DOHH2 (cell line): ENCODE measurements around the gene HSBP1L1.

Source experiments
- H3F3A ChIP-seq: fragments of 200-600 bp; sonication (generic), shearing (Covaris generic); 2 replicates; pipeline ENCODE4 v1.6.0; 2016; ENCODE audit warnings: antibody characterized with exemption, mild to moderate bottlenecking; ENCODE audit not compliant: control insufficient read depth, insufficient read depth
- H3K27ac ChIP-seq: fragments of 200-600 bp; sonication (generic); 2 replicates; pipeline ENCODE4 v1.5.1; 2014; ENCODE audit warnings: low read depth, mild to moderate bottlenecking, low read length, moderate library complexity
- H3K27me3 ChIP-seq: fragments of 200-600 bp; sonication (generic); 2 replicates; pipeline ENCODE4 v1.6.1; 2014; ENCODE audit warnings: mild to moderate bottlenecking, low read length, mixed read lengths; ENCODE audit not compliant: control insufficient read depth
- H3K36me3 ChIP-seq: fragments of 200-600 bp; sonication (generic); 2 replicates; pipeline ENCODE4 v1.6.1; 2014; ENCODE audit warnings: mild to moderate bottlenecking, low read length, moderate library complexity, mixed read lengths; ENCODE audit not compliant: control insufficient read depth
- H3K4me1 ChIP-seq: fragments of 200-600 bp; sonication (generic); 2 replicates; pipeline ENCODE4 v1.6.1; 2014; ENCODE audit warnings: mild to moderate bottlenecking, low read length, mixed read lengths; ENCODE audit not compliant: control insufficient read depth
- H3K4me2 ChIP-seq: fragments of 200-600 bp; sonication (generic); 2 replicates; pipeline ENCODE4 v1.6.0; 2014; ENCODE audit warnings: mild to moderate bottlenecking, low read length, moderate library complexity
- H3K4me3 ChIP-seq: fragments of 200-600 bp; sonication (generic); 2 replicates; pipeline ENCODE4 v1.5.1; 2014; ENCODE audit warnings: mild to moderate bottlenecking, low read length, mixed read lengths
- H3K79me2 ChIP-seq: fragments of 200-600 bp; sonication (generic); 2 replicates; pipeline ENCODE4 v1.6.1; 2014; ENCODE audit warnings: mild to moderate bottlenecking, low read length, mixed read lengths; ENCODE audit not compliant: control insufficient read depth
- H3K9me2 ChIP-seq: fragments of 200-600 bp; sonication (generic); replicated peaks from 2 replicates; pipeline ENCODE4 v1.6.1; 2014; ENCODE audit warnings: mild to moderate bottlenecking, low read length, mixed read lengths; ENCODE audit not compliant: control insufficient read depth
- H3K9me3 ChIP-seq: fragments of 200-600 bp; sonication (generic); 2 replicates; pipeline ENCODE4 v1.6.1; 2014; ENCODE audit warnings: antibody characterized with exemption, low read length, mixed read lengths; ENCODE audit not compliant: control insufficient read depth, insufficient read depth
- H4K20me1 ChIP-seq: fragments of 200-600 bp; sonication (generic); 2 replicates; pipeline ENCODE4 v1.6.0; 2014; ENCODE audit warnings: low read depth, mild to moderate bottlenecking, antibody characterized with exemption, low read length, moderate library complexity; ENCODE audit not compliant: control insufficient read depth, insufficient read depth
- CTCF ChIP-seq: fragments of 200-600 bp; sonication (generic); IDR thresholded peaks from one replicate; pipeline ENCODE4 v1.5.1; 2014; ENCODE audit warnings: antibody characterized with exemption, mild to moderate bottlenecking, low read depth, low read length; ENCODE audit not compliant: poor library complexity, severe bottlenecking
- EZH2phosphoT487 ChIP-seq: fragments of 200-600 bp; sonication (generic); IDR thresholded peaks from 2 replicates; pipeline ENCODE4 v1.6.1; 2017; ENCODE audit warnings: borderline replicate concordance, mild to moderate bottlenecking, antibody characterized with exemption, low read length, moderate library complexity, mixed read lengths

Gene HSBP1L1

DNA sequence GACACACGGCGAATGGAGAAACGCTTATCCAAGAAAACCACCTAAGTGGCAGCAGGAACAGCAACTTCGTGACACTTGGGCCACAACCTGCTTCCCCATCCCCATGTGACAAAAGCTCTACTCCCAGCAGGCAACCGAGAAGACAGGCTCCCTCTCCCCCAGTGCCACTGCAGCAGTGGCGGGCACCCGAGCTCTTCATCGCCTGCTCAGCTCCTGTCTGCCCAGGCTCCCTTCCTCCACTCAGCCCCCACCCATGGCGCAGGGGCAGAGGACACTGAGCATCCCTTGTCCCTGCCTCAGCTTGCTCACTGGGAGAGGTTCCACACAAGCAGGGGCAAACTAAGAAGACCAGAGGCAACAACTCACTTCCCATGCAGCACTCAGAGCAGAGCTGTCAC, 35.9 kb upstream of the HSBP1L1 start:
- TF ChIP-seq EZH2phosphoT487 = no peak
- TF ChIP-seq CTCF = no peak
- Histone ChIP-seq H3K4me1 (no peaks in the 10 kb centered on the region), H3K4me2 (no peak overlapping the region), H3K27me3 (no peaks in the 10 kb centered on the region), H3K9me2 (no peaks in the 10 kb centered on the region), H3K36me3 (peaks cover 41% of the 10 kb centered on the region), H3K79me2 (peaks cover 61% of the 10 kb centered on the region), H3K4me3 (no peak overlapping the region), H3F3A (no peaks in the 10 kb centered on the region), H3K9me3 (peaks cover 21% of the 10 kb centered on the region), H4K20me1 (no peaks in the 10 kb centered on the region), H3K27ac (no peak overlapping the region)

DNA sequence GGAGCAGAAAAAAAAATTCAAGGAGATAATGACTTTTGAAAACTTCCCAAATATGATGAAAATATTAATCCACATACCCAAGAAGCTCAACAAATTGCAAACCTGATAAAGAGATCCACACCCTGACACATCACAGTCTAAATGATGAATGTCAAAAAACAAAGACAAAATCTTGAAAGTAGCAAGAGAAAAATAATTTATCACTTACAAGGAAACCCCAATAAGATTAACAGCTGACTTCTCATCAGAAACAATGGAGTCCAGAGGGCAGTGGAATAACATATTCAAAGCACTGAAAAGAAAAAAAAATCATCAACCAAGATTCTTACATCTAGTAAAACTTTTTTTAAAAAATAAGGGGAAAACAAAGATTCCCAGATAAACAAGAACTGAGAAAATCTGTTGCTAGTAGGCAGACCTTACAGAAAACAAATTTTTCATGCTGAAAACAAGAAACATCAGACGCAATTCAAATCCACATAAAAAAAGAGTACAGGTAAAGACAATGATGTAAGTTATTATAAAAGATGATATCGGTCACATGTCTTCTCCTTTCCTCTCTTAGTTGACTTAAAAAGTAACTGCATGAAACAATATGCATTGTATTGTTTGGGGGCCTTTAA, 34.3 kb upstream of the HSBP1L1 start:
- H3K4me1 ChIP-seq = no peaks in the 10 kb centered on the region
- peaks cover 24% of the 10 kb centered on the region for H3K9me3 ChIP-seq
- H3K9me2 ChIP-seq = no peaks in the 10 kb centered on the region
- TF ChIP-seq EZH2phosphoT487 (no peak), CTCF (no peak)
- peaks cover 47% of the 10 kb centered on the region for H3K36me3 ChIP-seq
- no peaks in the 10 kb centered on the region for H3K27me3 ChIP-seq
- no peak overlapping the region for H3K4me3 ChIP-seq
- peaks cover 73% of the 10 kb centered on the region for H3K79me2 ChIP-seq
- H3F3A ChIP-seq = no peaks in the 10 kb centered on the region
- no peak overlapping the region for H3K27ac ChIP-seq
- no peak overlapping the region for H3K4me2 ChIP-seq
- no peaks in the 10 kb centered on the region for H4K20me1 ChIP-seq

GRCh38 chr18:79931475-79931874, 33.0 kb upstream of the HSBP1L1 start:
- Histone ChIP-seq H3K9me2 (no peaks in the 10 kb centered on the region), H3K79me2 (peaks cover 83% of the 10 kb centered on the region), H3K36me3 (peaks cover 60% of the 10 kb centered on the region), H3K27me3 (no peaks in the 10 kb centered on the region), H3K4me2 (no peak overlapping the region), H4K20me1 (no peaks in the 10 kb centered on the region), H3K4me1 (no peaks in the 10 kb centered on the region), H3F3A (no peaks in the 10 kb centered on the region), H3K27ac (no peak overlapping the region), H3K9me3 (peaks cover 24% of the 10 kb centered on the region), H3K4me3 (no peak overlapping the region)
- TF ChIP-seq CTCF (no peak), EZH2phosphoT487 (no peak)
